Gastroesophageal sphincter (tissue), 4 donors: ENCODE measurements around the gene STEAP1B. TPM values are rescaled to one million over a fixed set of nuclear protein-coding genes. Genes with fewer than 3 reads are reported as not detected.
A peak's percentile ranks its signal among the peaks of the same experiment; 100 is the strongest.
"Not testable (repeated sequence)": the region's sequence is repeated elsewhere in the genome, so short reads cannot be mapped to it uniquely, and the experiment has no call there.

Experiments
- ATAC-seq: fragments of 150-250 bp; one replicate; pipeline ENCODE4 v1.9.1; 2016; ENCODE audit warnings: mild to moderate bottlenecking, moderate library complexity
- H3K27ac ChIP-seq, 4 donors: fragments of 200-600 bp; sonication (generic) in 3 of 4; 1 replicate in 3 of 4; 2 replicates in 1 of 4; pipeline ENCODE4 v1.5.1; 2016 to 2019
- H3K27me3 ChIP-seq: fragments of 200-600 bp; sonication (generic); one replicate; pipeline ENCODE4 v1.5.1; 2019
- H3K36me3 ChIP-seq, 2 donors: fragments of 200-600 bp; sonication (generic); one replicate each; pipeline ENCODE4 v1.5.1; 2019; ENCODE audit warnings: control low read depth in 1 of 2
- H3K4me1 ChIP-seq, 3 donors: fragments of 200-600 bp; sonication (generic); 1 replicate in 2 of 3; 2 replicates in 1 of 3; pipeline ENCODE4 v1.5.1; 2016 to 2019; ENCODE audit warnings: control low read depth in 2 of 3
- H3K4me3 ChIP-seq, 2 donors: fragments of 200-600 bp; sonication (generic); one replicate each; pipeline ENCODE4 v1.5.1; 2019; ENCODE audit warnings: mild to moderate bottlenecking in 1 of 2, moderate library complexity in 1 of 2
- H3K9me3 ChIP-seq, 3 donors: fragments of 200-600 bp; sonication (generic); one replicate each; pipeline ENCODE4 v1.5.1; 2017 to 2019; ENCODE audit warnings: control low read depth in 2 of 3
- WGBS, 2 donors: methylation state at CpG; one replicate each; pipeline ENCODE4 v1.1.5; 2018; ENCODE audit warnings: low coverage in 1 of 2; 5-methylcytosine and 5-hydroxymethylcytosine counted together
- total RNA-seq, 4 donors: library from RNA; depleted of rRNA; stranded (reverse); fragments of >200 nt; gene quantifications; one replicate each; pipeline ENCODE4 v1.1.0, GENCODE V29; 2016
- TF ChIP-seq, protein P1 (sequence below), 4 experiments: fragments of 200-600 bp in 2 of 4; fragments of 450-650 bp in 2 of 4; sonication (generic) in 1 of 4; IDR thresholded peaks; one replicate each; pipeline ENCODE4 v1.5.1; 2017 to 2019; ENCODE audit warnings: antibody characterized with exemption in 4 of 4, mild to moderate bottlenecking in 2 of 4, moderate library complexity in 2 of 4

STEAP1B gene
- total RNA-seq, 4 donors from 2014 or later: 0.66 to 2.8 (median 0.67) TPM; not detected in 1

DNA sequence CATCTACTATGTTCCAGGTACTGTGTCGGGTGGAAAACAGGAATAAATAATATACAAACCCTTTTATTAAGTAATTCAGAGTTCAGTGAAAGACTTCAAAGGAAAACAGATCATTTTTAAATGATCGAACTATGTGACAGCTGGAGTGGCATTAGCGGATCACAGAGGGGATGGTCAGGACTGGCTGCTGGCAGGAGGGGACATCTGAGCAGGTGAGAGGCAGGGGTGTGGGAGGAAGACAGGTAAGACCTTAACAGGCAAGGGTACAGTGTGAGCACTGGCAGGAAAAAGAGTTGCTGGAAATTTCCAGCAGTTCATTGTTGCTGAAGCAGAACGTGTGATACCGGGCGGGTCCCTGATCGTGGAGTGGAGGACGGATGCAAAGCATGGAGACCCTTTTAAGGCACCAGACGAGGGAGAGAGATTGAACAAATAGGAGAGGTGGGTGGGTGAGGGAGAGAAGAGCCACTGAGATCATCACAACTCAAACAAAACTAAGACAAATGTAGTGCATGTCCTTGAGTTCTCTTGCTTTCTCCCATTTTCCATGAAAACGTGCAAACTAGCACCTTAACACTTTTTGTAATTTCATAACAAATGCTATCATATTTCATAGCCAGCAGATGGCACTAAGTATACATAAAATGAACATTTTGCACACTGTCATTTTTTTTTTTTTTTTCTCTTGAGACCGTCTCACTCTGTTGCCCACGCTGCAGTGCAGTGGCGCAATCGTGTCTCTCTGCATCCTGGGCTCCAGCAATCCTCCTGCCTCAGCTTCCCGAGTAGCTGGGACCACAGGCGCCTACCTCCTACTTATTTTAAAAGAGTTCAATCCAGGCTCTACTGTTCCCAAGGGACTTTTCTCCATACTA lies 23.7 kb upstream of the STEAP1B start:
- 27 to 41% methylated on average over 9 to 15 of the region's 16 CpGs for WGBS, 2 donors
- H3K27me3 ChIP-seq, H3K36me3 ChIP-seq, H3K4me3 ChIP-seq, H3K27ac ChIP-seq, H3K4me1 ChIP-seq, H3K9me3 ChIP-seq, ATAC-seq: not testable (repeated sequence)
- TF ChIP-seq, protein P1, sequence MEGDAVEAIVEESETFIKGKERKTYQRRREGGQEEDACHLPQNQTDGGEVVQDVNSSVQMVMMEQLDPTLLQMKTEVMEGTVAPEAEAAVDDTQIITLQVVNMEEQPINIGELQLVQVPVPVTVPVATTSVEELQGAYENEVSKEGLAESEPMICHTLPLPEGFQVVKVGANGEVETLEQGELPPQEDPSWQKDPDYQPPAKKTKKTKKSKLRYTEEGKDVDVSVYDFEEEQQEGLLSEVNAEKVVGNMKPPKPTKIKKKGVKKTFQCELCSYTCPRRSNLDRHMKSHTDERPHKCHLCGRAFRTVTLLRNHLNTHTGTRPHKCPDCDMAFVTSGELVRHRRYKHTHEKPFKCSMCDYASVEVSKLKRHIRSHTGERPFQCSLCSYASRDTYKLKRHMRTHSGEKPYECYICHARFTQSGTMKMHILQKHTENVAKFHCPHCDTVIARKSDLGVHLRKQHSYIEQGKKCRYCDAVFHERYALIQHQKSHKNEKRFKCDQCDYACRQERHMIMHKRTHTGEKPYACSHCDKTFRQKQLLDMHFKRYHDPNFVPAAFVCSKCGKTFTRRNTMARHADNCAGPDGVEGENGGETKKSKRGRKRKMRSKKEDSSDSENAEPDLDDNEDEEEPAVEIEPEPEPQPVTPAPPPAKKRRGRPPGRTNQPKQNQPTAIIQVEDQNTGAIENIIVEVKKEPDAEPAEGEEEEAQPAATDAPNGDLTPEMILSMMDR (IDR thresholded peaks at IDR 0.05): peak in 1 of 4 experiments; percentile 29

DNA sequence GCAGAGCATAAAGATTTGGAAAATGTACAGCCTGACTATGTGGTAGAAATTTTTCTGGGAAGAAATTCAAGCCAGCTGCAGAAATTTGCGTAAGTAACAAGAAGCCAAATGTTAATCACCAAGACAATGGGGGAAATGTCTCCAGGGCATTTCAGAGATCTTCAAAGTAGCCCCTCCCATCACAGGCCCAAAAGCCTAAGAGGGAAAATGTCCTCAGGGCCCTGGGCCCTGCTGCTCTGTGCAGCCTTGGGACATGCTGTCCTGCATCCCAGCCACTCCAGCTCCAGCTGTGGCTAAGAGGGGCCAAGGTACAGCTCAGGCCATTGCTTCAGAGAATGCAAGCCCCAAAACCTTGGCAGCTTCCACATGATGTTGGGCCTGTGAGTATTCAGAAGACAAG lies 19.6 kb upstream of the STEAP1B start:
- not testable (repeated sequence) for H3K27ac ChIP-seq, H3K4me3 ChIP-seq, H3K36me3 ChIP-seq, H3K27me3 ChIP-seq, H3K9me3 ChIP-seq, H3K4me1 ChIP-seq, ATAC-seq
- 58 to 71% methylated on average over 1 of the region's 1 CpG for WGBS, 2 donors

DNA sequence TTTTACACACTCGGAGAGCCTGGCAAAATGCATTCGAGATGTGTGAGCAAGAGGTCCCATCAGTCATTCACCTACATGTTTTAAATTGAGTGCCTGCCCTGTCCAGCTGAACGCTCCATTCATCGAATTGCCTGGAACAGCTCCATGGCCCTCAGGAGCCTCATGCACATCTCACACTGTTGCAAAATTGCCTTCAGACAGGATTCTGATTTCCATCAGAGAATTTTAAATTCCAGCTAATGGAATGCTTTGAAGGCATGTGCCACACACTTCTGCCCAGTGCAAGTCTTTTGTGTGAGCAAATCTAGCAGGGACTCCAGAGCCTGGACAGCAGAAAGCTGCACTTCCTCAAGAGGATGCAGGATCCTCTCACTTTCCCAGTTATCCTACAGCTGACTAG lies 17.0 kb upstream of the STEAP1B start:
- H3K27ac ChIP-seq, ATAC-seq, H3K36me3 ChIP-seq, H3K27me3 ChIP-seq, H3K9me3 ChIP-seq, H3K4me1 ChIP-seq, H3K4me3 ChIP-seq: not testable (repeated sequence)
- 75 to 87% methylated on average over 2 to 4 of the region's 4 CpGs for WGBS, 2 donors

DNA sequence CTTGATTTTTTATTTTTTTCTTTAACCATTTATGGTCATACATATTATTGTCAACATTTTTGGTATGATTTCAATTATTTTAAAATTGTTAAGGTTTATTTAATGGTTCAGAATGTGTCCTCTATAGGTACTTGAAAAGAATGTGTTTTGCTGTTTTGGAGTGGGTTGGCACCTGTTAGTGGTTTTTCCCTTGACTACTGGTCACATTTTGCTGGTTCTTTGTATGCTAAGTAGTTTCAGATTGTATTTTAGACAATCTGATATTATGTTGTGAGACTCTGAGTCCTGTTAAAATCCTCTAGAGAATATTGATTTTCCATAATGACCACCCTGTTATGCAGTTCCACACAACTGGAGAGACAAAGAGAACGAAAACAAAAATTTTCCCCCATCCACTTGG lies 15.0 kb upstream of the STEAP1B start:
- H3K4me3 ChIP-seq, H3K27me3 ChIP-seq, H3K27ac ChIP-seq, H3K4me1 ChIP-seq, H3K36me3 ChIP-seq, H3K9me3 ChIP-seq, ATAC-seq: not testable (repeated sequence)
- WGBS, 2 donors: 63 to 83% methylated on average over 1 of the region's 1 CpG

DNA sequence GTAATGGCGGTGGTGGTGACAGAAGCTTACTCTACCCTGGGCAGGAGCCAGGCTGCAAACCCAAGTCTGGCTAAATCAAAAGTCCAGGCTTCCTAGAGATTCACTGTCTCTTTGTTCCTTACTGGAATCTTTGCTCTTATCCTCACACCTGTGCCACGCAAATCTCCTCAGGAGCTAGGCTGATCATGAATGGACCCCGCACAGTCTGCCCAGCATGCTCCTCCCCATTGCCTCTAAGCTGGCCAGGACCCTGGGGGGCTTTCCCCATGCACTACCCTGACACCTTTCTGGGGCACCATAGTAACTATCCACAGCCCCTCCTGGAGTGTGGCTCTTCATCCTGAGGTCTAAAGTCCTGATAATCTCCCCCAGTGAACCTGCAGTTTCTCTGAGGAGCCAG lies 7.3 kb upstream of the STEAP1B start:
- H3K27ac ChIP-seq, H3K4me1 ChIP-seq, H3K36me3 ChIP-seq, H3K9me3 ChIP-seq, H3K4me3 ChIP-seq, ATAC-seq: not testable (repeated sequence)
- H3K27me3 ChIP-seq: peaks cover 11% of the 10 kb centered on the region
- WGBS, 2 donors: no CpG with 5 or more reads among the region's 3 CpGs

DNA sequence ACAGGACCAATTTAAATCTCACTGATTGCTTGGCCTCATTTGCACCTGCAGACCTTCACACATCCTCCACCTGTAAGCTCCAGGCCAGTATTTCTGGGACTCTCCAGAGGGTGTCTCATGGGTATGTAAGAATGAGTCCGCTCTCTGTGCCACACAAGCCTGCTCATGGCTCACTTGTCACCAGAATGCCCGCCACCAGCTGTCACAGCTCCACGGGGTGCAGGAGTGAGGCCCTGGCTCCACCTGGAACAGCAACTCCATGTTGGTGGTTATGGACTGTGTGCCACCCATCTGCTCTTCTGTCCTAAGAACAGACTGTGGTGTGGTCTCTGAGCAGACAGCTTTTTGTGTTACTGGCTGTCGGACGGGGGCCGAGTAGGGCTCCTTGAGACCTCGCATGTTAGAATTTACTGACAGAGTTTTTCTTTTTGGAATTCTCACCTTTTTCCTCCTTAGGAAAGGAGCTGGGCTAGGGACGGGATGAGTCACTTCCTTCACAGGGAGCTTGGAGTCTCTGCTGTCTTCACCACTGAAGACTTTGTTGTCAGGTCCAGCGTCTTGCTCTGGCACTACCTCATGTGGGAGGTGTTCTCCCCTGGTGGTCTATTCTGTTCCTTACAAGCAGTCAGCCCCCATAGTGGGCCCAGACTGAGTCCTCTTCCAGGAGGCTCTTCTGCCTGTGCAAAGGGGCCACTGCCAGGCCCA lies 6.5 kb upstream of the STEAP1B start:
- not testable (repeated sequence) for H3K4me1 ChIP-seq, H3K36me3 ChIP-seq, H3K4me3 ChIP-seq, H3K9me3 ChIP-seq, H3K27ac ChIP-seq, ATAC-seq
- WGBS, 2 donors: 62% methylated on average over 3 of the region's 9 CpGs; no CpG with 5 or more reads in 1 of the 2 donors
- peaks cover 16% of the 10 kb centered on the region for H3K27me3 ChIP-seq

DNA sequence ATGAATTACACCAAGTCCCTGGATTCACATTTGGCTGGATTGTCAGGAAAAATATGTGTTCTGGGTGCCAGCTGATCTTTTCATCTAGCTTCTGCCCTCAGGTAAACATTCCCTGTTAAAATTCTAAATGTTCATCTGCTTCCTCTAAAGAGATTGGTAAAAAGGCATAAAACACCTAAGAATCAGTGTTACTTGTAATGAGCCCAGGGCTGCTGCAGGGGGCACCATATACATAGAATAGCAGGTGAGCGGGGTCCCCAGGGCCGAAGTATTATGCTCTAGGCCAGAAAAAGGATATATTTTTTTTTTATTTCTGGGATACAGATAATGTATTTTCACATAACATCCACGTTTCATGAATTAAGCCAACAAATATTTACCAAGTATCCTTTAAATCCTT lies 4.5 kb upstream of the STEAP1B start:
- H3K27me3 ChIP-seq: peaks cover 22% of the 10 kb centered on the region
- ATAC-seq, H3K4me1 ChIP-seq, H3K27ac ChIP-seq, H3K9me3 ChIP-seq, H3K4me3 ChIP-seq, H3K36me3 ChIP-seq: not testable (repeated sequence)
- WGBS, 2 donors: 54 to 67% methylated on average over 3 of the region's 3 CpGs

DNA sequence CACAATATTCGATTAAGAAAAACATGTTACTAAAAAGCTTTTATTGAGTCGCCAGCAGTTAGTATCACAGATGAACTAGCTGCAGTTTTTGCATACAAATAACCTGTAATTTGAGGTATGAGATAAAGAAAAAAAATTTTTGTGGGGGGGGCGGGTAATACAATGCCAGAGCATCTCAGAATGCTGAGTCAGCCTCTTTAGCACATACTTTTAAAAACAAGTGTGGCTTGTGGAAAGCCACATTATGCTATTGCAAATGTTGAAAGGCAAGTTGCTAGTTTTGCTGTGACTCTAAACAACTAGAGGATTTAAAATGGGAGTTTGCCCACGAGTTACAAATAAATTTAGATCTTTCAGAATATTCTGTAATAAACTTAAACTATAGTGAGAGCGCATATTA lies 2.1 kb upstream of the STEAP1B start:
- ATAC-seq, H3K4me1 ChIP-seq, H3K9me3 ChIP-seq, H3K36me3 ChIP-seq, H3K4me3 ChIP-seq, H3K27ac ChIP-seq: not testable (repeated sequence)
- peaks cover 23% of the 10 kb centered on the region for H3K27me3 ChIP-seq
- 64 to 76% methylated on average over 4 of the region's 5 CpGs for WGBS, 2 donors

DNA sequence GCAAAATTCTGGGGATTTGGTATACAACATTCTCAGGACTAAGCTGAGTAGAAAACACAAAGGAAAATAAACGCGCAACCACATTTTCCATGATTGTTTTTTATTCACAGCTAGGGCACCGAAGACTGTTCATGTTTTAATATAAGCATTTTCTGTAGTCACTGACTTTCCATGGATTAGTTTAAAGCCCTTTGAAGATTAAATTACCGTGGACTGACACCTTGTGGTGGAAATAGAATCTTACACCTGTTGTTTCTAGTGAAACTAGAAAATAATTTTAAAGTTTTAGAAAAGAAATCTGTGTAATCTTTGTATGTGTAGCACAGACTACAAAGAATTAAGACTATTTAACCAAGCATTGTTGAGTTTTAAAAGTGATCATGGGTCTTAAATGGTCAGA lies 1.3 kb upstream of the STEAP1B start:
- TF ChIP-seq, protein P1 (IDR thresholded peaks at IDR 0.05): peak; percentile 16 to 41 (median 25)
- H3K4me1 ChIP-seq: not testable (repeated sequence)
- 30 to 31% methylated on average over 4 of the region's 4 CpGs for WGBS, 2 donors

More for the DNA sequence above, 1.3 kb upstream of the STEAP1B start:
- not testable (repeated sequence) for H3K27ac ChIP-seq, H3K4me3 ChIP-seq, ATAC-seq, H3K36me3 ChIP-seq, H3K9me3 ChIP-seq
- H3K27me3 ChIP-seq: peaks cover 23% of the 10 kb centered on the region
